LNCAP (cell line): ENCODE results near the gene ALG12.

Experiments used
- TF ChIP-seq, protein P1 (sequence below): fragments of 450-650 bp; IDR thresholded peaks from 2 replicates; pipeline ENCODE4 v1.5.1; 2017; ENCODE audit warnings: mild to moderate bottlenecking

The ALG12 gene

DNA sequence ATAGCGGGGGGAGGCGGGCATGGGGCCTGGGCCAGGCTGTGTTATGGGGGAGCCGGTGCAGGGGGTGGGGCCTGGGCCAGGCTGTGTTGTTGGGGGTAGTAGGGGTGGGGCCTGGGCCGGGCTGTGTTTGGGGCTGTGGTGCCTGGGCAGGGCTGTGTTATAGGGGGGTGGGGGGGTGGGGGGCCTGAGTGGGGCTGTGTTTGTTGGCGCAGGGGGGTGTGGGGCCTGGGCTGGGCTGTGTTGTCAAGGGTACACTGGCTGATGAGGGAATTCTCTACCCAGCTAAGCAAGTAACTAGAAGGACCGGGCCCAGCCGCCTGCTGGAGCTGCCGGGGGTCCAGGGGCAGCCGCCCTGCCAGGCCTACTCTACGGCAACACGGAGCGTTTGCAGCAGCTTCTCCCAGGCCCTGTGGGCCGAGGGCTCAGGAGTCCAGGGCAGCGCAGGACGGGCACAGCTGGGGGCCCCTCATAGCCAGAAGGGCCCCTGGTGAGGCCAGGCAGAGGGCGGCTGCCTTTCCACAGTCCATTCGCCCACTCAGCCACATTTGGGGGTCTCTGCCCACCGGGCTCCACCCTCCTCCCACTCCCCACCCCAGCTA lies 32.3 kb upstream of the ALG12 start:
- TF ChIP-seq, protein P1, sequence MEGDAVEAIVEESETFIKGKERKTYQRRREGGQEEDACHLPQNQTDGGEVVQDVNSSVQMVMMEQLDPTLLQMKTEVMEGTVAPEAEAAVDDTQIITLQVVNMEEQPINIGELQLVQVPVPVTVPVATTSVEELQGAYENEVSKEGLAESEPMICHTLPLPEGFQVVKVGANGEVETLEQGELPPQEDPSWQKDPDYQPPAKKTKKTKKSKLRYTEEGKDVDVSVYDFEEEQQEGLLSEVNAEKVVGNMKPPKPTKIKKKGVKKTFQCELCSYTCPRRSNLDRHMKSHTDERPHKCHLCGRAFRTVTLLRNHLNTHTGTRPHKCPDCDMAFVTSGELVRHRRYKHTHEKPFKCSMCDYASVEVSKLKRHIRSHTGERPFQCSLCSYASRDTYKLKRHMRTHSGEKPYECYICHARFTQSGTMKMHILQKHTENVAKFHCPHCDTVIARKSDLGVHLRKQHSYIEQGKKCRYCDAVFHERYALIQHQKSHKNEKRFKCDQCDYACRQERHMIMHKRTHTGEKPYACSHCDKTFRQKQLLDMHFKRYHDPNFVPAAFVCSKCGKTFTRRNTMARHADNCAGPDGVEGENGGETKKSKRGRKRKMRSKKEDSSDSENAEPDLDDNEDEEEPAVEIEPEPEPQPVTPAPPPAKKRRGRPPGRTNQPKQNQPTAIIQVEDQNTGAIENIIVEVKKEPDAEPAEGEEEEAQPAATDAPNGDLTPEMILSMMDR, result no peak

DNA sequence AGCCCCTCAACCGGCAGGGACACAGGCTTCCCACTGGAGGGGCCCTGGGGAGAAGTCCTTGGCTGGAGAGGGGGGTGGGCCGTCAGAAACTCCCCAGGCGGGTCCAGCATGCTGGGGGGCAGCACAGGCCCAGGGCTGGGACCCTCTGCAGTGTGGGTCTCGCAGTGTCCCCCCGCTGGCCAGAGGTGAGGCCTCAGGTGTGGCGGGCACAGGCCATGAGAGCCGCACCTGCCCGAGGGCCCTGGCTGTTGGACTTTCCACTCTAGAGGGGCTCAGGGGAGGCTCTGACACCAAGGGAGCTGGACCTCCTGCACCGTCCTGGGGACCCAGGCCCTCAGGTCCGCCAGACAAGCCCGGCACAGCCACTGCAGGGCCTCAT lies 31.7 kb upstream of the ALG12 start:
- TF ChIP-seq, protein P1, result no peak

DNA sequence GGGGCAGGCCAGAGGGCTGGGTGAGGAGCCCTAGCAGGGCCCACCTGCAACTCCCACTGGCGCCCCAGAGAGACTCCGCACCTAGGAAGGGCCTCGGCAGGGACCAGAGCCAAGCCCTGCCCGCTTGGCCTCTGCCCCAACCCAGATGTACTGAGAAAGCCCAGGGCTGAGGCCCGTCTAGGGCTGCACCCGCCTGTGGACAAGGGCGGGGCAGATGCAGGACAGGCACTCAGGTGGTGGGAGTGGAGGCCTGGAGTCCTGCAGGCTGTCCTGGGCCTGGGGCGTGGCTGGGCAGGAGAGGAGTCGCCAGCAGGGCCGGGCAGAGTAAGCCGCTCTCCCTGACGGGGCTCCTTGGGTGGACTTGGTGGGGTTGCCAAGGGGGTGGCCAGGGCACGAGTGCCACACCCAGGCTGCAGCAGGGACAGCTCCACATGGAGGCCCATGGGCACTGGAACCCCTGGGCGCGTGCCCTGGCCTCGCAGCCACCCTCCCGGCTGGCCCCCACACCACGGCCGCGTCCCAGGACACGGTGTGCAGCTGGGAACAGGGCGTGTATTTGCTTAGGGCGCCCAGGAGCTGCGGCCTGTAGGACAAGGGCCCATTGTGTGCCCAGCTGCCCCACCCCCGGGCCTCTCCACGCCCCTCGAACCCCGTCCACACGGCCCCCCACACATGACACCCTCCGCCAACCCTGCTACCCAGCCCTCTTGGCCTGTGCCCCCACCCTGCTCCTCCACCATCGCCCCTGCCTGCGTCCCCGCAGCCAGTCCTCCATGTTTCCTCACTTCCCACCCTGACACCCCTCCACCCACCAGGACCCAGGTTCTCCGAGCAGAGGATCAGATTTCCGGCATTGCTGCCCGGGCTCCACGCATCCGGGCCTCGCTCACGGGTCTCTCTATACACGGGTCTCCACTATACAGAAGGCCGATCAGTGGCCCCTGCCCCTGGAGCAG lies 31.0 kb upstream of the ALG12 start:
- TF ChIP-seq, protein P1, result no peak

DNA sequence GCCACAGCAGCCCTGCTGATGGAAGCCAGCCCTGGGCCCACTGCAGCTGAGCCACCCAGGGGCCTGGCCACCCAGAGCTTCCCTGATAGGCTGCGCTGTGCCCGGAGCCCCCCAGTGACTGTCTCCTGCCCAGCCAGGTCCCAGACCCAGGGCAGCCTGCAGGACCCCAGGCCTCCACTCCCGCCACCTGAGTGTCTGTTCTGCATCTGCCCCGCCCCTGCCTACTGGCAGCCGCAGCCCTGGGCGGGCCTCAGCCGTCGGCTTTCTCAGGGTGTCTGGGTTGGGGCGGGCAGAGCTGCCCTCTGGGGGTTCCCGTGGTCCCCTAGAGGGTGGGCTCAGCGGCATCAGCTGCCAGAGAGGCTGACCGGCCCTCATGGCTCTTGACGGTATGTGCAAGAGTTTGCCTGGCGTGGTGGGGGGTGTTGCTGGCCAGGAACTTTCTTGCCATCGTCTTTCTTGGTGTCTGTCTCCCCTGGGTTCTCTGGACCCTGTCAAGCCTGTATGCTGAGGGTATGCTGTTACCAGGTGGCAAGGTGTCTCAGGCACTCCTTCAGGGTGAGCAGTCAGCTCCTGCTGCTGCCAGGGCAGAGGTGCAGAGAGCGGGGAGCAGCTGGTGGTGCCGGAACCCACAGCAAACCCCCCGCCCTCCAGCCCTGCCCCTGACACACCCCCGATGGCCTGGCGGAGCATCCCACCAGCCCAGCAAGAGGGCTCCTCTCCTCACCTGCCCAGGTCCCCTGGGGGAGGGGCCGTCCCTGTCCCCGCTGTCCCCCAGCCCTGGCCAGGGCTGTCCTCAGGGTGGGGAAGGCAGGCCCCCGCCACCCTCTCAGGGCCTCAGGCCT lies 30.1 kb upstream of the ALG12 start:
- TF ChIP-seq, protein P1, result no peak

DNA sequence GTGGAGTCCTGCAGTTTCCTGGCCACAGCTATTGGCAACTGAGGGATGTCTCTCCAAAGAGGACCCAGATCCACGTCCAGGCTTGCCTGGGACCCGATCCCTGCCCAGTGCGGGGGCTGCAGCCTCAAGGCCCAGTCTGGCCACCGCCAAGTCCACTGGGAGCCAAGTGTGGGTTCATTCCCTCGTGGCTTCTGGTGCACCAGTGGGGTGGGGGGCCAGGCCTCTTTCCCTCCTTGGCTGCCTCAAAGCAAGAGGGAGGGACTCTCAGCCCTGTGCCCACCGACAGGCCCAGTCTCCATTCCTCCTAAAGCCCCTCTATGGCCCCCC lies 29.0 kb upstream of the ALG12 start:
- TF ChIP-seq, protein P1, result no peak

DNA sequence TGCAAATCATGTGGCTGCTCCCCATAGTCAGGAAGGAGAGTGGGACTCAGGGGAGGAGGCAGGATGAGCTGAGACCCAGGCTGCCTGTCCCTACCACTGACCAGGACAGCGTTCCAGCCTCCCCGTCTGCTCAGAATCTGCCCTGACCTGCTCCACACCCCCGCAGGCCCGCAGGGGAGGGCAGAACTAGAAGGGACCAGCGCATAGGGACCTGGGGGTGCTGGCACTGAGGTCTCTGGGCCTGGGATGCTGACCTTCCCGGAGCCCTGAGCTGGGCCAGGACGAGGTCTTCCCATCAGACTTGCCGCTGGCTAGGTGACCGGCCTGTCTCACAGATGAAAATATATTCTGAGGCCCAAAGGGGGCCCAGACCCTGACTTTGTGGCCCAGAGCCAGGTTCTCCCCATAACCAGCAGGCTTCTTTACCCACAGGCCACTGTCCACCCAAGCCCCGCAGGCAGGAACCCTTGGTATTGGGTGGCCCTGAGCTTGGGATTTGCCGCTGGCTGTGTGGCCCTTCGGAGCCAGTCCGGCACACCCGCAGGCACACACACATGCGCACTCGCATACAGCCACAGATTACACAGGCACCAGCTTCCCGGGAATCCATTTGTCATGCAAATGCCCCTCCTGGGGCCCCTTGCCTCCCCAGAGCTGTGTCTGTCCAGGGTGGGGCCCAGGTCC lies 28.5 kb upstream of the ALG12 start:
- TF ChIP-seq, protein P1, result no peak

DNA sequence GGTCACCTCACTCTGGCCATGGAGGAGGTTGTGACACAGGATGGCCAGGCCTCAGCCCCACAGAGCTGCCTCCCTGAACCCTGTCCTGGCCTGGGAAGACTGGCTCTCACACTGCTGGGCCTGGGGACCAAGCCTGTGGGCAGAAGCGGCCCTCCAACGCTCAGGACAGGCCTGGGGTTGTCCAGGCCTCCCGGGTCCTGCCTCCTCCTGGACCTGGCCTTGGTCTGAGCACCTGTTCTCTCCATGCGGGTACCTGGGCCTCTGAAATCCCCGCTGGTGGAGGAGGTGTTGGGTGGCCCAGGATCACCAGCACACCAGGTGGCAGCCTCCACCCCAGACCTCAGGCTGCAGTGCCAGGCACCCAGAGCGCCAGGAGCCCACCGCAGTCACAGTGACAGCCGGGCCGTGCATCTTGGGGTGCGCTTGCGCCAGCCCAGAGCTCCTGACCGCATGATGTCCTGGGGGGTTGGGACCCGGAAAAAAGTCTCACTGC lies 26.2 kb upstream of the ALG12 start:
- TF ChIP-seq, protein P1, result no peak
